Measurements from ENCODE around the gene ITPRID2. TPM values are rescaled to one million over a fixed set of nuclear protein-coding genes. Genes with fewer than 3 reads are reported as not detected.

Gene ITPRID2
- polyA plus RNA-seq, 3 donors, result 17.9 to 50.2 (median 23.0) TPM

DNA sequence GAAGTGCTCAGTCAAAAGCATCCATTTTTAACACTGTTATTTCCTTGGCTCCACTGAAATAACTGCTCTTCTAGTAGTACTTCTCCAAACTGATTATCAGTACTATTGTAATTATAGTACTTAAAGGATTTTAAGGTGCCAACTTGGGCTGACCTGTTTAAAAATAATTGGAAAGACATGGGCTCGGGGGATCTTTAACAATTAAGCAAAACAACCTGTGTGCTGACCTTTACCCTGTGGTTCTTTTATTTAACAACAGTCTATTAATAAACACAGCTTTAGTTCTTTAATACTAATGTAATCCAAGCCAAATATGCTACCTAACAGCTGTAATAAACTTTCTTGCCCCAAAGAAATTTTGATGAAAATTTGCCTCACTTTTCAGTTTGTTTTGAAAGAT, 6.9 kb upstream of the ITPRID2 start:
- Histone ChIP-seq H3K4me2 (replicated peaks; ENCODE audit: extremely low read depth, low read length, poor library complexity, severe bottlenecking) (no peak overlapping the region), H2AFZ (ENCODE audit: insufficient read depth, low read depth, low read length, poor library complexity, severe bottlenecking) (no peak overlapping the region), H3K9ac (ENCODE audit: insufficient read depth, low read length, poor library complexity, severe bottlenecking) (no peak overlapping the region), H3K27me3 (ENCODE audit: control insufficient read depth in 2 of 2, insufficient read depth in 2 of 2, low read length in 2 of 2) (no peaks in the 10 kb centered on the region), H3K4me3 (replicated peaks in 1 of 3; ENCODE audit: low read depth in 2 of 3, low read length in 3 of 3) (no peak overlapping the region), H3K79me2 (ENCODE audit: insufficient read depth, low read length) (no peaks in the 10 kb centered on the region), H3K36me3 (replicated peaks in 1 of 2; ENCODE audit: control insufficient read depth in 1 of 2, insufficient read depth in 2 of 2, low read length in 2 of 2) (no peaks in the 10 kb centered on the region), H4K20me1 (ENCODE audit: insufficient read depth, low read length) (no peaks in the 10 kb centered on the region), H3K27ac (ENCODE audit: low read depth in 1 of 2, low read length in 2 of 2) (no peak overlapping the region), H3K4me1 (ENCODE audit: control insufficient read depth in 1 of 2, insufficient read depth in 2 of 2, low read length in 2 of 2) (no peaks in the 10 kb centered on the region), H3K9me3 (replicated peaks in 1 of 2; ENCODE audit: control insufficient read depth in 1 of 2, insufficient read depth in 1 of 2, low read length in 2 of 2) (no peaks in the 10 kb centered on the region)
- H3K4me3 Mint-ChIP-seq, result no peak overlapping the region
- WGBS (ENCODE audit: insufficient coverage), result no CpG with 5 or more reads among the region's 1 CpG
- DNase-seq, result no peak
- no peak overlapping the region for H3K27ac Mint-ChIP-seq
- peaks cover 0 to 3% of the 10 kb centered on the region in 2 donors for H3K36me3 Mint-ChIP-seq
- TF ChIP-seq, protein P1, sequence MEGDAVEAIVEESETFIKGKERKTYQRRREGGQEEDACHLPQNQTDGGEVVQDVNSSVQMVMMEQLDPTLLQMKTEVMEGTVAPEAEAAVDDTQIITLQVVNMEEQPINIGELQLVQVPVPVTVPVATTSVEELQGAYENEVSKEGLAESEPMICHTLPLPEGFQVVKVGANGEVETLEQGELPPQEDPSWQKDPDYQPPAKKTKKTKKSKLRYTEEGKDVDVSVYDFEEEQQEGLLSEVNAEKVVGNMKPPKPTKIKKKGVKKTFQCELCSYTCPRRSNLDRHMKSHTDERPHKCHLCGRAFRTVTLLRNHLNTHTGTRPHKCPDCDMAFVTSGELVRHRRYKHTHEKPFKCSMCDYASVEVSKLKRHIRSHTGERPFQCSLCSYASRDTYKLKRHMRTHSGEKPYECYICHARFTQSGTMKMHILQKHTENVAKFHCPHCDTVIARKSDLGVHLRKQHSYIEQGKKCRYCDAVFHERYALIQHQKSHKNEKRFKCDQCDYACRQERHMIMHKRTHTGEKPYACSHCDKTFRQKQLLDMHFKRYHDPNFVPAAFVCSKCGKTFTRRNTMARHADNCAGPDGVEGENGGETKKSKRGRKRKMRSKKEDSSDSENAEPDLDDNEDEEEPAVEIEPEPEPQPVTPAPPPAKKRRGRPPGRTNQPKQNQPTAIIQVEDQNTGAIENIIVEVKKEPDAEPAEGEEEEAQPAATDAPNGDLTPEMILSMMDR (IDR thresholded peaks at IDR 0.05), result no peak
- intact Hi-C loops (cut with micrococcal nuclease), result no loop called here
- H3K4me1 Mint-ChIP-seq, result no peaks in the 10 kb centered on the region
- no peaks in the 10 kb centered on the region for H3K9me3 Mint-ChIP-seq
- H3K27me3 Mint-ChIP-seq (ENCODE audit: low read depth in 3 of 3), result peaks cover 0 to 2% (median 0%) of the 10 kb centered on the region in 3 donors

DNA sequence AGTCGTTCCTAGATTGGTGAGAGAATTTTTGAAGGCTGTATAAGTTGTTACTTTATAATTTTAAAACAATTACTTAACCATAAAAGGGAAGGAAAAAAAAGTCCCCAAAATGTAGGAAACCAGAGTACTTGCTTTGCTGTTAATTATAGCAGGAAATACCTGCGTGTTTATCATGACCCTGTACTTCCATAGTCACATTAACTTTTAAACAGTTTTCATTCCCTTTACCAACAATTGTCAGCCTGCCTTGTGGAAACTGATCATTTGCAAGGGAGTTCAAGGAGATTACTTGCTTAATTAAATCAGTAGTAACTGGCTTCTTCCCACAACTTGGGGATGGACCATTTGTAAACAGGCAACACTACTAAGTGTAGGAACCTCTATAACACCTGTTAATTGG, 6.4 kb upstream of the ITPRID2 start:
- Histone ChIP-seq H3K4me1 (ENCODE audit: control insufficient read depth in 1 of 2, insufficient read depth in 2 of 2, low read length in 2 of 2) (no peaks in the 10 kb centered on the region), H3K27me3 (ENCODE audit: control insufficient read depth in 2 of 2, insufficient read depth in 2 of 2, low read length in 2 of 2) (no peaks in the 10 kb centered on the region), H3K27ac (ENCODE audit: low read depth in 1 of 2, low read length in 2 of 2) (no peak overlapping the region), H2AFZ (ENCODE audit: insufficient read depth, low read depth, low read length, poor library complexity, severe bottlenecking) (no peak overlapping the region), H3K79me2 (ENCODE audit: insufficient read depth, low read length) (no peaks in the 10 kb centered on the region), H3K4me3 (replicated peaks in 1 of 3; ENCODE audit: low read depth in 2 of 3, low read length in 3 of 3) (no peak overlapping the region), H3K9me3 (replicated peaks in 1 of 2; ENCODE audit: control insufficient read depth in 1 of 2, insufficient read depth in 1 of 2, low read length in 2 of 2) (no peaks in the 10 kb centered on the region), H3K9ac (ENCODE audit: insufficient read depth, low read length, poor library complexity, severe bottlenecking) (no peak overlapping the region), H3K36me3 (replicated peaks in 1 of 2; ENCODE audit: control insufficient read depth in 1 of 2, insufficient read depth in 2 of 2, low read length in 2 of 2) (no peaks in the 10 kb centered on the region), H3K4me2 (replicated peaks; ENCODE audit: extremely low read depth, low read length, poor library complexity, severe bottlenecking) (no peak overlapping the region), H4K20me1 (ENCODE audit: insufficient read depth, low read length) (no peaks in the 10 kb centered on the region)
- TF ChIP-seq, protein P1 (IDR thresholded peaks at IDR 0.05), result no peak
- peaks cover 0 to 2% (median 0%) of the 10 kb centered on the region in 3 donors for H3K27me3 Mint-ChIP-seq (ENCODE audit: low read depth in 3 of 3)
- DNase-seq, result no peak
- peaks cover 0 to 3% of the 10 kb centered on the region in 2 donors for H3K36me3 Mint-ChIP-seq
- H3K27ac Mint-ChIP-seq, result no peak overlapping the region
- peaks cover 2% of the 10 kb centered on the region for H3K4me1 Mint-ChIP-seq
- intact Hi-C loops (cut with micrococcal nuclease), result no loop called here
- H3K9me3 Mint-ChIP-seq, result no peaks in the 10 kb centered on the region
- no CpG with 5 or more reads among the region's 2 CpGs for WGBS (ENCODE audit: insufficient coverage)
- no peak overlapping the region for H3K4me3 Mint-ChIP-seq
